Esophagus muscularis mucosa (tissue), 3 donors: Measurements from ENCODE around the gene UBAC1.

ENCODE experiments used
- EP300 ChIP-seq: sonication (generic); formaldehyde crosslinking; IDR thresholded peaks from one replicate; pipeline ENCODE4 v1.6.1; 2017; ENCODE audit warnings: antibody characterized with exemption
- TF ChIP-seq, protein P1 (sequence below), 3 experiments: fragments of 200-600 bp in 2 of 3; fragments of 450-650 bp in 1 of 3; sonication (generic) in 2 of 3; IDR thresholded peaks; one replicate each; pipeline ENCODE4 v1.5.1; 2017 to 2019; ENCODE audit warnings: antibody characterized with exemption in 3 of 3, mild to moderate bottlenecking in 2 of 3, moderate library complexity in 1 of 3

DNA sequence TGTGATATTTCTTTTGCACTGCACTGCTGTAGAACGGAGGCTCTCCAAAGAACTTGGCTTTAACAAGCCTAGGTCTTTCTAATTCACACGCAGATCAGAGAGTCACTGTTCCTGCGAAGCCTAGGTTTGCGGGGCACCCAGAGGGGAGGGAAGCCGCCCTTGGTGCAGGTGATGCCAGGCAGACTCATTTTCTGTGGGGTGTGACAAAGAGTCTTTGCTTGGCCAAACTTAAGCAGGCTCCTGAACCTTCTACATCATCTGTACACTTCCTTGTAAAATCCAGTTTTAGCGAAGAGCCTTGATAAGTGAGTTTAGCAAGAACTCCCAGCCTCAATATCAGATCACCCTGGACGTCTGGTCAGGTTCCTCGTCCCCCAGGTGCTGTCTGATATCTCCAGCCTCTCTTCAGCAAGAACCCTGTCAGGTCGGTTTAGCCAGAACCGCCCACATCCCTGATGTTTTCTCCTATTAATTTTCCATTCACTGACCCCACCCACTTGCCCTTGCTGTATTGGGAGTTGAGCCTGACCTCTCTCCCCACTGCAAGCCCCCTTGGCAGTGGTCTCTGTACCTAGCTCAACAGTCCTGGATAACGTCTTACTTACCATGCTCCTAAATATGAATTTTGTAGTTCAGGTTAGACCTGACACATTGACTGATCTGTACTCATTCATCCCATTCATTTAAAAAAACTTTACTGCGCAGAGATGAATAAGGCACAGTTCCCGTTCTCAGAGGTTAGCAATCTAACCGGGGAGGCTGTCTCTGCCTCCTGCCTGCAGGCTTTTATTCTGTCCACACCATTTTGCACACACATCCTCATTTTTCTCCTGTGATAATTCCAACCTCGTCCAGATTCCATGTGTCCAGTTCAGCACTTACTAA, 880 bp upstream of the UBAC1 start:
- TF ChIP-seq, protein P1, sequence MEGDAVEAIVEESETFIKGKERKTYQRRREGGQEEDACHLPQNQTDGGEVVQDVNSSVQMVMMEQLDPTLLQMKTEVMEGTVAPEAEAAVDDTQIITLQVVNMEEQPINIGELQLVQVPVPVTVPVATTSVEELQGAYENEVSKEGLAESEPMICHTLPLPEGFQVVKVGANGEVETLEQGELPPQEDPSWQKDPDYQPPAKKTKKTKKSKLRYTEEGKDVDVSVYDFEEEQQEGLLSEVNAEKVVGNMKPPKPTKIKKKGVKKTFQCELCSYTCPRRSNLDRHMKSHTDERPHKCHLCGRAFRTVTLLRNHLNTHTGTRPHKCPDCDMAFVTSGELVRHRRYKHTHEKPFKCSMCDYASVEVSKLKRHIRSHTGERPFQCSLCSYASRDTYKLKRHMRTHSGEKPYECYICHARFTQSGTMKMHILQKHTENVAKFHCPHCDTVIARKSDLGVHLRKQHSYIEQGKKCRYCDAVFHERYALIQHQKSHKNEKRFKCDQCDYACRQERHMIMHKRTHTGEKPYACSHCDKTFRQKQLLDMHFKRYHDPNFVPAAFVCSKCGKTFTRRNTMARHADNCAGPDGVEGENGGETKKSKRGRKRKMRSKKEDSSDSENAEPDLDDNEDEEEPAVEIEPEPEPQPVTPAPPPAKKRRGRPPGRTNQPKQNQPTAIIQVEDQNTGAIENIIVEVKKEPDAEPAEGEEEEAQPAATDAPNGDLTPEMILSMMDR (IDR thresholded peaks at IDR 0.05), result no peak
- no peak for TF ChIP-seq EP300
